D341Med (cell line): ENCODE measurements around the gene BPIFA3.

Experiments used
- DNase-seq: peaks from one replicate; pipeline ENCODE4 v3.0.0; 2012; ENCODE audit warnings: low spot score

Gene BPIFA3

DNA sequence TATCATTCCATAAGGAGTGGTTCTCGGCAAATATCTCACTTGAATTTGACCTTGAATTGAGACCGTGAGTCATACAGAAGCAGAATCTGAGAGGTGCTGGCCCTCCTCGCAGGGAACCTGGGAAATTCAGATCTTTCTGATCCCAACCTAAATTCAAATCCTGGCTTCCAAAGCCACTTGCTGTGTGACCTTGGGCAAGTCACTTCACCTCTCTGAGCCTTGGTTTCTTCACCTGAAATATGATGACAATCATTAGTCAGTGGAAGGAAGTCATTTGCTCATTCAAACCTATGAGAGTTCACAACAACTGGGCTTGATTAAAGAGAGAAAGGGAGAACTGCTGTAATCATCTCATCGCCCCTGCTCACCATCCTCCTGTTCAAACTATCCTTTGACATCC is 7.2 kb downstream of the BPIFA3 start:
- no peak for DNase-seq

DNA sequence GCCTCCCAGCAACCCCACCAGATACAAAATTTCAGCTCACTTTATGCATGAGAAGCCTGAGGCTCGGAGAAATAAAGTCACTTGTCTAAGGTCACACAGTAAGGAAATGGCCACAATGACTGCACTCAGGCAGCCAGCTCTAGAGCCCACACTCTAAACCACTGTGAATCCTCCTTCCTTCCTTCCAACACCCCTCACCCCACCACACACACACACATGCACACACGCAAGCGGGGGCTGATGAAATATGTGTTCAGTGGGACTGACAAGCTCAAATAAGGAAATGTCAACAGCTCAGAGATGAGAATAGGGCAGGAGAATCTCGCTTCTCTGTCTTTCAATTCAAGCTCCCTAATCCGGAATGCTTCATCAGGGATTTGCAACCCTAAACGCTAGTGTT is 12.7 kb downstream of the BPIFA3 start:
- DNase-seq, result no peak

DNA sequence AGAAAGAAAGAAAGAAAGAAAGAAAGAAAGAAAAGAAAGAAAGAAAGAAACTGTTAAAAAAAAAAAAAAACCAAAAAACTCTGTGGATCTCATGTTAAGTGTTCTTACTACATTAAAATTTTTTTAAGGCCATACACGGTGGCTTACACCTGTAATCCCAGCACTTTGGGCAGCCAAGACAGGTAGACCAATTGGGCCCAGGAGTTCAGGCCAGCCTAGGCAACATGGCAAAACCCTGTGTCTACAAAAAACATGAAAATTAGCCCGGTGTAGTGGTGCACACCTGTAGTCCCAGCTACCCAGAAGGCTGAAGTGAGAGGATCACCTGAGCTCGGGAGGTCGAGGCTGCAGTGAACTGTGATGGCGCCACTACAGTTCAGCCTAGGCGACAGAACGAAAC is 14.1 kb downstream of the BPIFA3 start:
- DNase-seq, result no peak

DNA sequence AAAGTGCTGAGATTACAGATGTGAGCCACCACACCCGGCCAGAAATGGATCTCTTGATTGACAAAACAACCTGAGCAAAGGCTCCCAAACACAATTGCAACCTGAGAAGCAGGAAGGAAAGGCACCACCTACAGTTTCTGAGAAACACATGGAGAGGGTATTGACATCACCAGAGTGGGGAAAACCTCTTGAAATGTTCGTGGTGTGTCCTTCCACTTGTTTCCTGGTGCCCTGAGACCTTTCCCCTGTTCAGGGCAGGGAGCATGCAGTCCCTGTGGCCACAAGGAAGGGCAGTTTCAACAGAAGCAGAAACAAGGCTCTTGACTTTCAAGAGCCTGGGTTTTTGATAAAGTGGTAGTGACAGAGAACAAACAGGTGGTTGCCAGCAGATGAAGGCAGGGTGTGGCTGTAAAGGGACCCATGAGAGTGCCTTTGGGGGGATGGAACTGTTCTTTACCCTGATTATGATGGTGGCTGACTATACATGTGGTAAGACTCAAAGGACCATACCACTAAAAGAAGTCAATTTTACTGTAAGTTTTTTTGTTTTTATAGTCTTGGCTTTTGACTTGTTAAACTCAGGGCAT is 15.4 kb downstream of the BPIFA3 start:
- no peak for DNase-seq

DNA sequence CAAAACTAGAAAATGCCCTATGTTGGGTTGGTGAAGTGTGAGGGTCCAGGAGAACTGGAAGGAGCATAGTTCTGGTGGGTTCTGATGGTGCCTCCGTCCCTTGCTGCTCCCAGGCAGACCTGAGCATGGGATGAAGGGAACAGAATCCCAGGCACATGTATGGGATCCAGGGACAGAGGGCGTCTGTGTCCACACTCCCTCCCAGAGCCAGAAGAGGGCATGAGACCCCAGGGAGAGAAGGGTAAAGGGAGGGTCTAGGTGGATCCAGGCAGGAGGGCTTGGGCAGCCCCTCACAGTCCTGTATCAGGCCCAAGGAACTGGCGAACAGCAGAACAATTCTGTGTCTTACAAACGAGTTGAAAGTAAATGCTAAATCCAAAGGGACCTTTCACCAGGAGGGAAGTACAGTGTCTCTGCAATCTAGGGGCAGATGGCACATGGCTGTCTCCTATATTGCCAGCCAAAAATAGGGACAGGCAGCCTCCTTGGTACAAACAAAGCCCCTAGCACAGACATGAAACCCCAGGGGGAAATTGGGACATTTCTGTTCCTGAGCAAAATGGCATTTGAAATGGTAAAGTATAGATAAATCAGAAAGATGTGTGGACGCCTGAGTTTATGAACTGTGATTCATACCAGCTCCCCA is 16.1 kb downstream of the BPIFA3 start:
- DNase-seq, result peak; percentile 64

DNA sequence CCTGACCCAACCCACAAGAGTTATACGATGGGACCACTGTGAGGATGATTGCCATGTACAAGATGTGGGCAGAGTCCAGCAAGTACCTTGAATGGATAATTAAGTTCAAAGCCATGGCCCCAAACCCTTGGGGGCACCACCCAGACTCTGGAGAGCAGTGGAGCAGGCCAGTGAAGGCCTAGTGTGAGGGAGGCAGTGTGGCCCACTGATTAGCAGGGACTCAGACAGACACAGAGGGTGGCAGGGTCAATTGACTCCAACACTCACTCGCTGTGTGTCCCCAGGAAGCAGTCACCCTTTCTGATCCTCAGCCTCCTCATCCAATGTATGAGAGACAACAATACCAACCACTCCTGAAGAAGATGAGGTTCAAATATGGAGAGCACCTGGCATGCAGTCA is 16.9 kb downstream of the BPIFA3 start:
- no peak for DNase-seq

DNA sequence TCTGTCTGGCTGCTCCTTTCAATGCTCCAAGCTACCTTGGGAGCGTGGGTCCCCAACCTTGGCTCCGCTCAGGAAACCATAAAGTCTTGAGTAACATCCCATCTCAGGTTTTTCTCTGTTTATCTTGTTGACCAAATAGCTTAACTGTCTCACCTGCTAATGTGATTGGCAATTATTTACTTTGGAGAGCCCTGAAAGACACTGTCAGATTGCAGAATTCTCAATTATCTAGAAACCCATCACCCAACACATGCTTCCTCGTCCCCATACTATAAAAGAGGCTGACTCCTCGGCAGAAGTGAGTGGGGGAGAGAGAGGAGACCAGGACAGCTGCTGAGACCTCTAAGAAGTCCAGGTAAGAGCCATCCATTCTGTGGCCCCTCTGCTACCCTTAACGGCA is 18.5 kb downstream of the BPIFA3 start, which contains the start of gene BPIFA1:
Gene BPIFA1 (plus strand): TSS at position 301 of the 400 bp plus-strand sequence. CDS start 1,716 bp downstream, outside the sequence.
- DNase-seq, result no peak

DNA sequence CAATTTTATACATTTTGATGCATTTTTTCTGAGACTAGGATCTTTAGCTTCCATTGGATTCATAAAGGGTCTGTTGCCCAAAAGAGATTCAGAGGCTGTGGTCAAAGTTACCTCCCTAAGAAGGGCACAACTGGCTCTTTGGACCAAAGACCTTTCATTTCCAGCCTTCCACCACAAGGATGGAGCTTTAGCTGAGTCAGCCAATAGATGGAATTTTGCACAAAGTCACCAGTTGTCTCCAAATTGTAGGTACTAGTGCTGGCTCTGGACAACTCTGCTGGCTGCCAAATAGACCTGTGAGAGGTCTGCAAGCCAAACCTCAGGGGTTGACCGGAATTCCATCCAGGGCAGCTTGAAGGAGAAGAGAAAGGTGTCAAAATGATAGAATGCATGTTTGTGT is 19.2 kb downstream of the BPIFA3 start:
- DNase-seq, result no peak

DNA sequence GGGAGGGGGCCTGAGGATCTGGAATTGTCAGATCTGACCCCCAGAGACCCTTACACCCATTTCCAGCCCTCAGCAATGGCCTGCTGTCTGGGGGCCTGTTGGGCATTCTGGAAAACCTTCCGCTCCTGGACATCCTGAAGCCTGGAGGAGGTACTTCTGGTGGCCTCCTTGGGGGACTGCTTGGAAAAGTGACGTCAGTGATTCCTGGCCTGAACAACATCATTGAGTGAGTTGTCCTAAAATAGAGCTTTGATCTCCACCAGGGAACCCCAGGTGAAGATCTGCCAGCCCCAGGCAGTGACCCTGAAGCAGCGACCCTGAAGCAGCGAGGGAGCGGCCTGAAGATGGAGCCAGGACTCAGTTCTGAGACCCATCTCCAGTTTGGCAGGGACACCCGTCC is 20.8 kb downstream of the BPIFA3 start:
- no peak for DNase-seq

DNA sequence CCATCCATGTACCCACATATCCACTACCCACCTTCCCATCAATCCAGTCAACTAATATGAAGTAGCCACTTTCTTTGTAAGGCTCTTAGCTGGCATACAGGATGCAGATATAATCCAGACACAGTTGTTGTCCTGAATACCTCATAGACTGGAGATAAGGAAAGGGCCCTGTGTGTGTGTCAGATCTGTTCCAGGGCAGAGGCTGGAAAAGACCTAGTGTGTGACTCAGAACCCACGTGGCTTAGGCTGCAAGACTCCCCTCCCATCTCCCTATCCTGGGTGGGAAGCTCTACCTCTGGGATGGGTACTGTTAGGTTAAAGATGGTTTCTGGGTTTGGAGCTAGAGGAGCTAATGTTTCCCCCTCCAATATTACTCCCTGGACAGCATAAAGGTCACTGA is 22.3 kb downstream of the BPIFA3 start:
- no peak for DNase-seq

DNA sequence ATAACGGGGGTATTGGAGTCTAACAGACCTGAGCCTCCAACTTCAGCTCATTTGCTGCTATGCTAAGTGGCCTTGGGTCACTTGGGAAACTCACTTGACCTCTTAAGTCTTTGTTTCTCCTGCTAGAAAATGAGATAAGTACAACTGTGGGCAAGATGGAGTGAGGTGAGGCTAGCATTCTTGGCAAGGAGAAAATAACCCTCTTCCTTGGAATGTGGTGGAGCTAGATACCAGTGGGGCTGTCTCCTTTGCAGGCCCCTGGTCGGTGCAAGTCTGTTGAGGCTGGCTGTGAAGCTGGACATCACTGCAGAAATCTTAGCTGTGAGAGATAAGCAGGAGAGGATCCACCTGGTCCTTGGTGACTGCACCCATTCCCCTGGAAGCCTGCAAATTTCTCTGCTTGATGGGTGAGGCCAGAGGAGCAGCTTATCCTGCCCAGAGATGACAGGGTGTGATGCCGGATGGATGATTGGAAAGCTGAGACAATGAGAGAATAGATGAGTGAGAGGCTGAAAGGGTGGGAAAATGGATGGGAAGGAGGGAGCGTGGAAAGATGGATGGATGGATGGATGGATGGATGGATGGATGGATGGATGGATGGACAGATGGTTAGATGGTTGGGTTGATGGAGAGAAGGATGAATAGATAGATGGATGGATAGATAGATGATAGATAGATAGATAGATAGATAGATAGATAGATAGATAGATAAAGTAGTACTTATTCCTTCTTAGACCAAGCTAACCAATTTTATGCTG is 23.0 kb downstream of the BPIFA3 start:
- DNase-seq, result no peak

DNA sequence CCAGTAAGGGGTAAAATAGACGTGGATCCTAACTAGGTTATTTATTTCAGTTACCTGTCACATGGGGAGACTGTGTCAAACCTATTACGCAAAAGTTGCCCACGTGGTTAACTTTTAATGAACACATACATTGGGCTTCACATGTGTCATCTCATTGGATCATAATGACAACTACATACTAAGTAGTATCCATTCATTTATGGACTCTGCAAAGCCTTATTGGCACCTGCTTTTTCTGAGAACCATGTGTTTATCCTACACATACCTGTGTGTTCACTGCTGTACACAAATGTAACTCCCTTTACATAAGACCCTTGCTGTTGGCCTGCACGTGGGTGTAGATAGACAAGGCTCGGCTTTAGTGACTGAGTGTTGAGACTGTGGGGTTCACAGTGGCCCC is 23.8 kb downstream of the BPIFA3 start:
- no peak for DNase-seq

DNA sequence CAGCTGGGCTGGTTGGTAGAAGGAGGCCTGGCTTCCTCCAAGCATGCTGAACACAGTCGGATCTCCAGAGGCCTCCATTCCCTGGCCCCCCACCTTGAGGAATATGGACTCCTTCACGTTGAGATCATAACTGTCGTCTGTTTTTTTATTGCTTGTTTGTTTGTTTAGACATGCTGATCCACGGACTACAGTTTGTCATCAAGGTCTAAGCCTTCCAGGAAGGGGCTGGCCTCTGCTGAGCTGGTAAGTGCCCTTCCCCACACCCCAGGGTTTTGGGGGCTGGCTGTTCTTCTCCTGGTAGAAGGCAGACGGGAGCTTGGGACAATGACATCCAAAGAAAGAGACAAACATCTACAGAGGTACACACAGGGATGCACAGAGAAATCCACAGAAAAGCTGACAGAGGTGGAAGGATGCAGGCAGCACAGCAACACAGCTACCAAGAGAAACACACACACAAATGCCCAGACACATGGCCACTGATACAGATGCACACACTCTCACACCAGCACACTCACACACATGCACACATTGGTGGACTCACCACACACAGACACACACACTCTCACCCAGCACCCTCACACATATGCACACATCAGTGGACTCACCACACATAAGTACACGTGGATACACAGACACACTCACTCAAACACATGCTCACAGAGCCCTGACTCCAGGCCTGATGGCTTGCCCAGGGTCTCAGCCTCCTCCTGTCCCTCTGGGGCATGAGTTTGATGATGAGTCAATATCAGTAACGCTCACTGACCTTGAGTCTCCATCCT is 25.4 kb downstream of the BPIFA3 start:
- no peak for DNase-seq

DNA sequence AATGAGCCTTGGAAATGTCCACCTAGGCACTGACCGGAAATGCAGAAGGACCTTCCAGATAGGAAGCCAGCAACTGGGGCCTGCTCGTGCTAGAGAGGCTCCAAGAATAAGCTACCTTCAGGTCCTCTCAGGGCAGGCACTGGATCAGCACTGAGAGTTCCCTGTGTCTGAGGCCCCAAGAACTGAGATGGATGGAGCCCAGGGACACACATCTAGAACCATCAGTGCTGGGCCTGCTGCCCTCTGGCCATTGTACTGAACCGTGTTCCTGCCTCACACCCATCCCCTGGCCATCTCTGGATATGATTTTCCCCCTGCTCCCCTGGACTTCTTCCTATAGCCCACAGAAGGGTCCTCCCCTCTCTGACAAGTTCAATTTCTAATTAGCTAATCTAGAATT is 28.9 kb downstream of the BPIFA3 start:
- no peak for DNase-seq

DNA sequence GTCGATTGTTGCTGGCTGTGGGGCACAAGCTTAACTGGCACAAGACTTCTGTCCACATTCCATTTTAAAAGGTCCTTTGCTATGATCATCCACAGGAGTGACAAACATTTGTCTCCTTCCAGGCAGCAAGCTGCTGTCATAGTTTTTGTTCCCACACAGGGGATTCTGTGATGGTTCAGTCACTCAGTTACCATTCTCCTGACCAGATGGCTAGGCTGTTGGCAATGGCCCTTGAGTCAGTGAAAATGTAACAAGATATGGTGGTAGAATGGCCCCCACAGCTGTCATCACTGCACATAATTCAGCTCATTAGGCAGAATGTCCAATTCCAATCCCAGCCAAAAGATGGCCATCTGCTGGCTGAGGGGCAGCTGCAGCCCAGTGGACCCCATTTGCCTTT is 32.3 kb downstream of the BPIFA3 start:
- no peak for DNase-seq

DNA sequence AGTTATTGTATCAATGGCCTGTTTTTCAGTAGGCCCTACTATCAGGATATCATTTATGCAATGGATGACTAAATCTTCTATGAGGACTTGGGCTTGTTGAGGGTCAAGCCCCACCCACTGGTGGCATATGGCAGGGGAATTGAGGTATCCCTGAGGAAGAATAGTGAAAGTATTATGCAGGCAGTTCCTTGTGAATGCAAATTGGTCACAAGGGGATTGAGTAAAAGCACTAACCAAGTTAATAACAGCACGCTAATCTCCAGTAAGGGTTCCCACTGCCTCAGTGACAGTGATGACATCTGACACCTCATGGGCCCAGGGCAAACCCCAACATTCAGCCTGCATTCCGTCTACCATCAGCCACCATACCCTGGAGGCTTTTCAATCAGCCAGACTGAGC is 33.5 kb downstream of the BPIFA3 start:
- DNase-seq, result peak; percentile 46

DNA sequence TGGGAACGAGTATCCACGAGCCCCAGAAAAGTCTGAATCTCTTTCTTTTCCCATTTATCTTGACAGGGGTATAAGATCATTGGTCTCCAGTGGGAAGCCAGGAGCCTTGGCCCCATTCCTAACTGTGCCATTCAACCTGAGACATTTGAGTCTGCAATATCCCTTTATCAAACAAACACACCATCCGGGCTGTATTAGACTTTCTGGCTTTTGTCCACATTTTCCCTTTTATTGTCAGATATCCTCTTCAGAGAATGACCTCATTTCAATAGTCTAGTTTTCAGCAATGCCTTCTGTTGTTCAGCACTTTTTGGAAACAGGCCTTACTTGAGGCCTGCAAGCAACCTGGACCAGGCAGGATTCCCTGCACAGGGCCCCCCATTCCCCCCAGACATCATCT is 34.3 kb downstream of the BPIFA3 start:
- no peak for DNase-seq

DNA sequence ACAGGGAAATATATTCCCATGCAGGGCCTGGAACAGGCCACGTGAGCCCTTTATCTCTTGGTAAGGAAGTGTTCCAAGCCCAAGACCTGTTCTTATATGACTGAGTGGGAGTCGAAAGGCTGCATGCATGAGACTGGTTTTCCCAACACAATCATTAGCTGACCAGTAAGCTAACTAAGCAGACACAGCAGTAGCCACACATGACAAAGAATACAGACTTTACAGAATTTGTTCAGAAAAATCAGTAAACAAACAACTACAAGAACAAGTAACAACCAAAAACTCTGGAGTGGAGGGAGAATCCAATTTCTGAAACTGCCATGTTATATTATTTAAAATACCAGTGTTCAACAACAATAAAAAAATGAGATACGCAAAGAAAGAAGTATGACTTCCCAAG is 35.3 kb downstream of the BPIFA3 start:
- no peak for DNase-seq

DNA sequence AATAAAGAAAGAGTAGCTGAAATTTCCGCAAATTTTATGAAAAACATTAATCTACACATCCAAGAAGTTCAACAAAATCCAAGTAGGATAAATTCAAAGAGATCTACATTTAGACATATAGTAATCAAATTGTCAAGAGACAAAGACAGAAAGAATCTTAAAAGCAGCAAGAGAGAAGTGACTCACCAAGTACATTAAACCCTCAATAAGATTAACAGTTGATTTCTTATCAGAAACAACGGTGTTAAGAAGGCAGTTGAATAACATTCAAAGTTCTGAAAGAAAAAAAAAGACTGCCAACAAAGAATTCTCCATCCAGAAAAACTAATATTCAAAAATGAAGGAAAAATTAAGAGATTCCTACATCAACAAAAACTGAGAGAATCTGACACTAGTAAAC is 37.9 kb downstream of the BPIFA3 start:
- no peak for DNase-seq

DNA sequence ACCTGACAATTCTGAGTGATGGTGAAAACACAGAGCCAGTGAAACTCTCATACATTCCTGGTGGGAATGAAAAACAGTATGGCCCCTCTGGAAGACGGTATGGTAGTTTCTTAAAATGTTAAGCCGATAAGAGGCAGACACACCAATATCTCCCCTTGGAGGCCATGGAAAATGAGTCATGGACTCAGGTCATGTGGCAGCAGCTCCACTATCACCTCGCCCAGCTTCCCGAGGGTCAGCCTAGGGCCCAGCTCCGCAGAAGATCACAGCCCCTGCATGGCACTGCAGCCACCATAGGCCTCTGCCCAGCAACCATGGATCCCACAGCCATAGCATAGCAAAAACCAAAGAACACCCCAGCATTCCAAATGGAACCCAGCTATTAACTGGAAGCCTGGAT is 40.1 kb downstream of the BPIFA3 start:
- no peak for DNase-seq

DNA sequence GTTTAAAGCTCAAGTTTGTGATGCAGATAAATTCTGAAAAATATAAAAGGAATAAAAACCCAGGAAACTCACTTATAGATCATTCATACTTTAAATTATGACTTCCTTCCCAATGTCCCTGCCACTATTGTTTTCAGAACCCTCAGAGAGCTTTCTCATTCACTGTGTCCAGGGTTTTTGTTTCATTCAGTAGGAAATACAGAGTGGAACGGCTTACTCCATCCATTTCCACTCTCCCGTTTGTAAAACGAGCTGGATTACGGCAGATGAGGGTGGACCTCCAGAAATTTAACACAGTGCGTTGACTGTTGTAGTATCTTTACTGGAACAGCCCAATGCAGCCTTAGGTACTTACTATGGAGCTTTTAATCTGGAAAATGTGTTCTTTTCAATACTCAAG is 42.2 kb downstream of the BPIFA3 start:
- no peak for DNase-seq

DNA sequence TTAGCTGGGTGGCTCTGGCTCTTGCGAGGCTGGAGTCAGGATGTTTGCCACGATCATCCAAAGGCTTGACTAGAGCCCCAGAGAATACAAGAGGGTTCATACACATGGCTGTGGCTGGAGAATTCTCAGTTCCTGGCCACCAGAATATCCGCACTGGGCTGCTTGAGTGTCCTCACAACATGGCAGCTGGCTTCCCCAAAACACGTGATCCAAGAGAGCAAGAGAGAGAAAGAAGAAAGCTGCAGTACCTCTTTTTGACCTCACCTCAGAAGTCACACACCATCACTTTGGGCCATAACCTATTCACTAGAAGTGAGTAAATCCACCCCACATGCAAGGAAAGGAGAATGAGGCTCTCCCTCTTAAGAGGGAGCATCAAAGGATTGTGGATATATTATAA is 44.3 kb downstream of the BPIFA3 start:
- DNase-seq, result no peak

DNA sequence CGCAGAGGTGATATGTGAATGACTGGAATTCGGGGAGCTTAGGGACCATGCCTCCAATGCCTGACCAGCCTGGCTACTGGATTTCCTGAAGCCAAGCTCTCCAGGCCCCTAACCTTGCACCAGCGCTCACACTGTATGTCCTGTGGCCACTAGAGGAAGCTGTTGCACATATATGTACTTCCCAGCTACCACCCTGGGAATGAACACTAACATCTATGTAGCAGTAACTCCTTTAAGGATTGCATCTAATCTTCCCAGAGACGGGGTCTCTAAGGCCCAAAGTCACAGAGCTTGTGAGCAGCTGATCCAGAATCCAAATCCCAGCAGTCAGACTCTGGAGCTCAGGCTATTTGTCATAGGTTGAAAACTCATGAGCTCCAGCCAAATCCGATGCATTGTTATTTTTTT is 45.5 kb downstream of the BPIFA3 start:
- peak; percentile 74 for DNase-seq
